Activated T-cell treated with anti-CD3 and anti-CD28 coated beads, Interleukin-2, amount 50 U/mL, for 24 hours (primary cell): ENCODE data around the gene NPY4R2.
"Not testable (repeated sequence)": the region's sequence is repeated elsewhere in the genome, so short reads cannot be mapped to it uniquely, and the experiment has no call there.

Source experiments
- DNase-seq: peaks from one replicate; pipeline ENCODE4 v3.0.0-alpha.2; 2020
- H3K27ac Mint-ChIP-seq: 2 replicates; pipeline ENCODE4 v1.8.0; 2020; ENCODE audit warnings: mild to moderate bottlenecking, mixed read lengths
- H3K27me3 Mint-ChIP-seq: 2 replicates; pipeline ENCODE4 v1.8.0; 2020; ENCODE audit warnings: mixed read lengths
- H3K36me3 Mint-ChIP-seq: 2 replicates; pipeline ENCODE4 v1.8.0; 2020; ENCODE audit warnings: low read depth, mixed read lengths
- H3K4me1 Mint-ChIP-seq: 2 replicates; pipeline ENCODE4 v1.8.0; 2020; ENCODE audit warnings: low read depth, mixed read lengths
- H3K4me3 Mint-ChIP-seq: 2 replicates; pipeline ENCODE4 v1.8.0; 2020; ENCODE audit warnings: mild to moderate bottlenecking, moderate library complexity, mixed read lengths
- H3K9me3 Mint-ChIP-seq: 2 replicates; pipeline ENCODE4 v1.8.0; 2020; ENCODE audit warnings: mixed read lengths

The NPY4R2 gene, protein sequence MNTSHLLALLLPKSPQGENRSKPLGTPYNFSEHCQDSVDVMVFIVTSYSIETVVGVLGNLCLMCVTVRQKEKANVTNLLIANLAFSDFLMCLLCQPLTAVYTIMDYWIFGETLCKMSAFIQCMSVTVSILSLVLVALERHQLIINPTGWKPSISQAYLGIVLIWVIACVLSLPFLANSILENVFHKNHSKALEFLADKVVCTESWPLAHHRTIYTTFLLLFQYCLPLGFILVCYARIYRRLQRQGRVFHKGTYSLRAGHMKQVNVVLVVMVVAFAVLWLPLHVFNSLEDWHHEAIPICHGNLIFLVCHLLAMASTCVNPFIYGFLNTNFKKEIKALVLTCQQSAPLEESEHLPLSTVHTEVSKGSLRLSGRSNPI

DNA sequence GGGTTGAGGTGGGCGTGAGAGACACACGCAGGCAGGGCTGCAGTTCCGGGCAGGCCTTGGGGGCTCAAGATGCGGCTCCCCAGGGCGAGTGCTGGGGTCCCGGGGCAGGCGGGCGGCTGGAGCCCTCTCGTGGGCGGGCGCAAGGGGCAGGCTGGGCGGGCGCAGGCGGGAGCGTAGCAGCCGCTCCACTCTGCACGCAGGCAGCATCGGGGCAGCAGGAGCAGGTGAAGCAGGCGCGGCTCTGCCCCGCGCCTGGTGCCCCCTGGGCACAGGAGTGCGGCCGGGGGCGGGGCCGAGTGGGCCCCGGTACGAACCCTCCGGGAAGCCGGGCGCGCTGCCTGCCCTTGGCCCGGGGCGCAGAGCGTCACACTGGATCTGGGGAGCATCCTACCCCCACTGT is at the start of gene NPY4R2:
TSS of gene NPY4R2 (plus strand) at position 188 of the 400 bp plus-strand sequence. CDS start 3,326 bp downstream, outside the sequence.
- DNase-seq: not testable (repeated sequence)

DNA sequence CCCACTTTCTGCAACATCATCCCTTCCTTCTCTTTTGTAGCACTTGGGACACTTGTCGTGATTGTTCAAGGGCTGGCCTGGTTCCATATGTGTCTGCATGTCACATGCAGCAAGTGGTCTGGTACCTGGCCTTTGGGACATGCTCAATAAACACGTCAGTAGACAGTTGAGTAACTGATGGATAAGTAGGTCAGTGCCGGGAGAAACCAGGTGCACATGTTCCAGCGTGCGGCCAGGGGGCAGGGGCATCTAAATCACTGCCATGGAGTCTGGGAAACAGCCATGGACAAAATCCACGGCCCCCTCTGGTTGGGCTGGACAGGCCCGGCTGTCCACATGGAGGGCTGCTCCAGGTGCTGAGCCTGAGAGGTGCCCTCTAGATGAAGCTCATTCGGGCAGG is 47.6 kb upstream of the NPY4R2 start:
- H3K36me3 Mint-ChIP-seq: not testable (repeated sequence)

More for the DNA sequence above, at the start of gene NPY4R2:
- not testable (repeated sequence) for H3K4me1 Mint-ChIP-seq, H3K27ac Mint-ChIP-seq, H3K4me3 Mint-ChIP-seq, H3K36me3 Mint-ChIP-seq, H3K9me3 Mint-ChIP-seq, H3K27me3 Mint-ChIP-seq

DNA sequence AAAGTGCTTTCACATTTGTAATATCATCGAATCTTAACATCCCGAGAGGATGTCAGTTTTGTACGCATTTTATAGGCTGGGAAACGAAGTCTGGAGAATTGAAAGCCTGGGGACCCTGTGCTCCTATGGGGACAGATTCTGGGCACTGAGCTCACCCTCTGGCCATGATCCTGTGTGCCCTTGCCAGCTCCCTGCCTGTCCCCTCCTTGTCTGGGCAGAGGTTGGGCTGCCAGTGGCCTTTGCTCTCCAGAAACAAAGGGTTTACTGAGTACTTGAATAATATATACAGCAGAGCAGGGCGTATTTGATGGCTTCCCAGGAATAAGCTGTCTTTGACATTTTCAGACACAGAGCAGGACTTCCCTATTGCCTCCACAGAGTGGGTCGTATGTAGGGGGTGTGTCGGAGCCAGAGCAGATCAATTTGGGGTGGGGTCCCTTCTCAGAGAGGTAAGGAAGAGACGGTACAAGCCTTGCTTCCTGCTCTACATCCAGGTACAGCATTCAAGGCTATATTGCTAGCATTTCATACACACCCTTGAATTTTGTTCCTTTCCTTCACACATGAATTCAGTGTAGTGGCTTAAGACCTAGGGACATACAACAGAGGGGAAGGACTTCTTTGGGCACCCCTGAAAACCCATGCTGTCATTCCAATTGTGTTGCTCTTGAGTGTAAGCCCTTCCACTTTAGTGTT is 46.8 kb upstream of the NPY4R2 start:
- not testable (repeated sequence) for H3K4me3 Mint-ChIP-seq, H3K27ac Mint-ChIP-seq, H3K4me1 Mint-ChIP-seq

More for the DNA sequence above, 47.6 kb upstream of the NPY4R2 start:
- not testable (repeated sequence) for H3K4me1 Mint-ChIP-seq, H3K27me3 Mint-ChIP-seq, H3K4me3 Mint-ChIP-seq, H3K9me3 Mint-ChIP-seq, DNase-seq, H3K27ac Mint-ChIP-seq

DNA sequence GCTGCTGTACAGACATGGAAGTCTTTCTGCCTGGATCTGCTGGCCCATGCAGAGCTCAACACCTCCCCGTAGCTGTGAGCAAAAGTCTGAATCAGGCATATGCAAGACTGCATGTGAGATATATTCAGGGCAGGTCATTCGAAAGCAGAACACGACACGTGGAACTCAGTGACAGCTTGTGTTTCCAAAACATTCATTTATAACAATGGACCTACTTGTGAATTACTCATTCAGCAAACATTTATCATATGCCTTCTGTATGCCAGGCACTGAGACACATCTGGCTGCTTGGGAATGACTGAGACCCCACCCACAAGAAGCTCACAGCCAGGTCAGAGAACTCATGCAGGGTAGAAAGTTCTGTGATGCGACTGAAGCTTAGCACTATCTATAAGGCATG is 46.2 kb upstream of the NPY4R2 start:
- not testable (repeated sequence) for H3K27ac Mint-ChIP-seq, H3K4me3 Mint-ChIP-seq

More for the DNA sequence above, 46.8 kb upstream of the NPY4R2 start:
- not testable (repeated sequence) for H3K36me3 Mint-ChIP-seq, H3K9me3 Mint-ChIP-seq, DNase-seq, H3K27me3 Mint-ChIP-seq

DNA sequence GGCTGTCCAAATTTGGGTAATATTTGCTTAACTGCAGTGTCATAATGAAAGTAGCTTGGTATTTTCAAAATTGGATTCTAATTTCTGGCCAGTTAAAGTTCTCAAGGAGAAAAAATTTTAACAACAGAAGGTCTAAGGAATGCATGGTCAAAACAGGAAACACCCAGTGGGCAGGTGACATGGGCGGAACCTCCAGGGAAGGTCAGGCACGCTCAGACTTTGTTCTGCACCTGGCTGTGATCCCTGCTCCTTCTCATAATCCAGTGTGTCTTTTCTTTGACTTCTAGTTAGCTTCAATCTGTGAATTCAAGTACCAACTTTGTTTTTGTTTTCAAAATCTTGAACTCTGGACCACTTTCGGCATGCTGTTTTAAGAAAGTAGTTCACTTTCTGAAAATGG is 34.2 kb upstream of the NPY4R2 start:
- H3K27ac Mint-ChIP-seq, H3K9me3 Mint-ChIP-seq, H3K36me3 Mint-ChIP-seq, H3K4me3 Mint-ChIP-seq, H3K4me1 Mint-ChIP-seq, H3K27me3 Mint-ChIP-seq, DNase-seq: not testable (repeated sequence)

More for the DNA sequence above, 46.2 kb upstream of the NPY4R2 start:
- not testable (repeated sequence) for H3K4me1 Mint-ChIP-seq, DNase-seq, H3K9me3 Mint-ChIP-seq, H3K27me3 Mint-ChIP-seq, H3K36me3 Mint-ChIP-seq

DNA sequence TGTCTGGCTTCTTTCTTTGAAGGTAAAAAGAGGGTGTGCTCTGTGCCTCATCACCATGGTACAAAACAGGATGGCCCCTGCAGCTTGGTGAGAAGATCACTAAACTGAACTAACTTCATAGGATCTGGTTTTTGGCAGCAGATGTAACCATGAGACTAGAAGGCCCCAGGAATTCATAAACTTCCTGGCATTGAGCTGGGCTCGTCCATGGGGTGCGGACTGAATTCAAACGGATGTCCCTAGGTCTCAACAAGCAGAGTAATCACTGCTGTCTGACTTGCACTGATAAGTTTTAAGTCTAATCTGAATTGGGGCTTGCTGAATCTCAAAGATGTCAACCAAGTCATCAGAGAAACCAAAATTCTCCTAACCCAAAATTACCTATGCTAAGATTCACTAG is 33.5 kb upstream of the NPY4R2 start:
- not testable (repeated sequence) for H3K36me3 Mint-ChIP-seq, H3K9me3 Mint-ChIP-seq, H3K27me3 Mint-ChIP-seq, H3K4me3 Mint-ChIP-seq, DNase-seq, H3K27ac Mint-ChIP-seq, H3K4me1 Mint-ChIP-seq

DNA sequence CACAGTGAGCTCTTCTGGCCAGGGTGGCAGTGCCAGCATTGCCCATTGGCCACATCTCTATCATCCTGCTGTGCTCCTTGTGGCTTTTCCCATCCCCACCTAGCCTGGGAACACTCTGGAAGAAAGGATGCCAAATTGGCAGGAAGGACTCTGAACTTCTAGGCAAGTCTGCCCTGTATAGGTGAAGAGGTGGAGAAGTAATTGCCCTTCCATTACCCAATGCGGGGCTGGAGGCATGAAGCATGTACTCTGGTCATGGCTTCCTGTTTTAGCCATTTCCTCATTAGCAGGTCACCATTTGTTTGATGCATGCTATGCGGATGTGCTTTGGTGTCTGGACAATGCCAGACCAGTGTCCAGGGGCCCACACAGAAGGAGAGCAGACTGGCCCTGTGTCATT is 32.1 kb upstream of the NPY4R2 start:
- not testable (repeated sequence) for H3K9me3 Mint-ChIP-seq, H3K27me3 Mint-ChIP-seq

DNA sequence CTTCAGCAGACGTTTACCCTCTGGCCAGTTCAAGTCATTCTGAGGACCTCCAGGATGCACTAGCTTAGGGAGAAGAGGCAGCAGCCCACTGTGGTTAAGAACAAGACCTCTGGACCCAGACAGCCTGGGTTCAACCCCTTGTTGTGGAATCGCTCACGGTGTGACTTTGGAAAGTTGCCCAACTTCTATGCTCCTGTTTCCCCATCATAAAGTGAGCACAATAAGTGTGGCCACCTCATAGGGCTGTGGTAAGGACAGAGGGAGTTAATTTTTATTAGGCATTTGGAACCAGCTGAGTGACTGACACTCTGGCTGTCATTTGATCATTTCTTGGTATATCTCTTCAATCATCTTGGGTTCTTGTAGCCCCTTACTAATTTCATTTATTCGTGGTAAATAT is 31.6 kb upstream of the NPY4R2 start:
- not testable (repeated sequence) for H3K4me3 Mint-ChIP-seq, H3K27me3 Mint-ChIP-seq, H3K4me1 Mint-ChIP-seq, H3K27ac Mint-ChIP-seq, DNase-seq, H3K36me3 Mint-ChIP-seq, H3K9me3 Mint-ChIP-seq

More for the DNA sequence above, 32.1 kb upstream of the NPY4R2 start:
- not testable (repeated sequence) for H3K4me3 Mint-ChIP-seq, H3K36me3 Mint-ChIP-seq, H3K27ac Mint-ChIP-seq, DNase-seq, H3K4me1 Mint-ChIP-seq

DNA sequence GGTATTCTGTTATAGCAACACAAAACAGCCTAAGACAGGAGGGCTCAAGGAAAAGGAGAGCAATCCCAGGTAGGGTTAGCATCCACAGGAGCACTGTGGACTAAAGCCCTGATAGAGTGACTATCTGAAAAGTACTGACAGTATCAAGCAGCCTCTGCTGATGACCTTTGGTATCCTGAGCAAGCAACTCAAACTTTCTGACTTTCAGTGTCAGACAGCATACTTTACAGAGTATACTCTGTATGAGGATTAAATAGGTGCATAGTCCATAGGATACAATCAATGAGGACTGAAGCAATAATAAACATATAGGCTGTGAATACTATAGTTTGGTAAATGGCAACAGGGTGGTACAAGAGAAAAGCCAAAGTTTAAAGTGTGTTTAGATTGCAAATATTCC is 27.7 kb upstream of the NPY4R2 start:
- H3K27ac Mint-ChIP-seq, H3K36me3 Mint-ChIP-seq, H3K9me3 Mint-ChIP-seq, DNase-seq, H3K27me3 Mint-ChIP-seq, H3K4me1 Mint-ChIP-seq, H3K4me3 Mint-ChIP-seq: not testable (repeated sequence)

DNA sequence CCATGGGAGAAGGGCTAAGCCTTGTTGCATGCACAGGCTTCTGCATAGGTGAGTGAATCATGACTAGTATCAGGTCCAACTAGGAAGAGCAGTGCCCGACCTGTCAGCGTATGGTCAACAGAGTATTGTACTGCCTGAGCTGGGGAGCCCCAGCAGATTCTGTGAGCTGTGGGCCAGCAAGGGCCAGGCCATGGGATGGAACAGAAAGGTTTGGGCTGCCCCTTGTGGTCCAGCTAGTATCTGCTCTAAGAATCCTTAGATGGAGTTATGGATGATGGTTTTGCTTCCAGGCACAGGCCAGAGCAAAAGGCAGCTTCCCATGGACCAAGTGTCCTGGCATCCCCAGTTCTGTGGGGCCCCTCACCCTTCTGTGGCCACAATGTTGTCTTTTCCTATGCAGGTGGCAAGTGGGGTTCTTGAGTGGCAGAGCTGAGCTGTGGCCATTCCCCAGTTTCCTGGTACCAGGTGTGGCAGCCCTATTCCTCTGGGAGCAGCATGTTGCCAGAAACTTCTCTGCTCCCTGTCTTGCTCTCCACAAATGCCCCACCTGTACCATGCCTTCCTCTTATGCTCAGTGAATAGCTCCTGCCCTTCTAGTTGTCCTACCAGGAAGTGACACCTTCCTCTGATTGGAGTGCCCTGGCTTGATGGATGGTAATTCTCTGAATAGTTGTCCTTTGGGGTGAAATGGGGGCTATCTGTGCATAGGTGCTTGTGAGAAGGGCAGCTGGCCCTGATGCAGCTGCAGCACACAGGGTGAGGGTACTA is 25.8 kb upstream of the NPY4R2 start:
- H3K36me3 Mint-ChIP-seq, DNase-seq, H3K27ac Mint-ChIP-seq, H3K9me3 Mint-ChIP-seq, H3K27me3 Mint-ChIP-seq, H3K4me1 Mint-ChIP-seq, H3K4me3 Mint-ChIP-seq: not testable (repeated sequence)

DNA sequence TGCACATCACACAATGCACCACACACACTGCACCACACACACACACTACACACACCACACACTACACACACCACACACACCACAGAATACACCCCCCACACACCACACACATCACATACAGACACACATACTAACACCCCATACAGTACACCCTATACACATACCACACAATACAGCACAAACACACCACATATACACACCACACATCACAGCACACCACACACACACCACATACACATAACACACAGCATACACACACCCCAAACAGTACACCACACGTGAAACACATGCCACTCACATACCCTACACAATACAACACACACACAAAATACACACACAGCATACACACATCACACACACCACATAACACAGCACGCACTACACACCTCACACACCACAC is 23.9 kb upstream of the NPY4R2 start:
- not testable (repeated sequence) for H3K4me1 Mint-ChIP-seq, H3K4me3 Mint-ChIP-seq, DNase-seq, H3K27me3 Mint-ChIP-seq, H3K36me3 Mint-ChIP-seq, H3K27ac Mint-ChIP-seq, H3K9me3 Mint-ChIP-seq

DNA sequence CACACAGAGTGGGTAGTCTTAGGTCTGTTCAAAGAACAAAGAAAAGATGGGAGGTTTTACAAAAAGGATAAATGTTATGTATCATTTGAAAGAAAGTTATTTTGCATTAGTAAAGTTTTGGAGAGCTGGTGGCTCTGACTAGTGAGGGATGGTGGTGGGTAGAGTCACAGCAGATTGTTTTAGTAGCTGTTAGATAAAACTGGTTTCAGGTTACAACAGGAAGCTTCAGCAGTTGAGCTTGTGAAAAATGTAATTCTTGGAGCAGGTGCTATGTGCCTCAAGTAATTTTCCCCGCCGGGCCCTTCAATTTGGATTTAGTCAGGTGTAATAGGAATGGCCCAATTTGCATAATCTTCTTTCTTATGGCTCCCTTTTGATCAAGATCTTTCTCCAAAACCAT is 20.6 kb upstream of the NPY4R2 start:
- H3K4me3 Mint-ChIP-seq, DNase-seq, H3K4me1 Mint-ChIP-seq, H3K27ac Mint-ChIP-seq, H3K27me3 Mint-ChIP-seq, H3K9me3 Mint-ChIP-seq, H3K36me3 Mint-ChIP-seq: not testable (repeated sequence)

DNA sequence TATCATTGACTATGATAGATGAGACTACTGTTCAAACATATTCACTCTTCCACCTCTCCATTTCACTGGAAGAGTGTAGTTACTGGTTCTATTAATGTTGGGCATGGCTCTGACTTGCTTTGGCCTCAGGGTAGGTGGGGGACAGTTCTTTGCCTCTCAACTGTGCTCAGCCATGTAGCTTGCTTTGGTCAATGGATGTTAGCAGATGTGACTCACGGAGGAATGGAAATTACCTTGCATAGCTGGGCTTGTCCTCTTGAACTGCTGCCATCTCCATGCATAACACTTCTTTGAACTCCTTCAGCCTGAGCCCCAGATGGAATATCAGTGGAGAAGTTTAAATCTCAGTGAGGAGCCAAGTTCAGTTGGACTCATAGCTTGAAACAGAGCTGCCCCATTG is 9.1 kb upstream of the NPY4R2 start:
- not testable (repeated sequence) for H3K4me3 Mint-ChIP-seq, H3K27ac Mint-ChIP-seq, H3K9me3 Mint-ChIP-seq, H3K27me3 Mint-ChIP-seq, H3K36me3 Mint-ChIP-seq, H3K4me1 Mint-ChIP-seq, DNase-seq

DNA sequence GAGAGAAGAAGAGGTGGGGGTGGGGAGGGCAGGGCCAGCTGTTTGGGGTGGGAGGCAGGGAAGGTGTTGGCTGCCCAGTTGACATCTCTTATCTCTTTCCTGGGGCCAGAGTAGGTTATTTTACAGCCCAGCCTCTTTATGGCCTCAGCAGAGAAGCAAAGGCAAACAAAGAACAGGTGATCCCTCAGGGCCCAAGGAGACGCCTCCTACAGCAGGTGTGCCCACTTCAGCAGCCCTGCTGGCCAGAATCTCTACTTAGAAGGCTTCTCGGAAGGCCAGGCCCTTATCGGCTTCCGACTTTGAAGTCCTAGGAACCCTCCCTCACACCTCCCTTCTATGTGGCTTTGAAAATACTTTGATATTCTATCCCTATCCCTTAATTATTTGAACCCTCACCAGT is 8.0 kb upstream of the NPY4R2 start:
- not testable (repeated sequence) for H3K27me3 Mint-ChIP-seq, H3K27ac Mint-ChIP-seq, H3K36me3 Mint-ChIP-seq, H3K4me3 Mint-ChIP-seq, DNase-seq, H3K4me1 Mint-ChIP-seq, H3K9me3 Mint-ChIP-seq

DNA sequence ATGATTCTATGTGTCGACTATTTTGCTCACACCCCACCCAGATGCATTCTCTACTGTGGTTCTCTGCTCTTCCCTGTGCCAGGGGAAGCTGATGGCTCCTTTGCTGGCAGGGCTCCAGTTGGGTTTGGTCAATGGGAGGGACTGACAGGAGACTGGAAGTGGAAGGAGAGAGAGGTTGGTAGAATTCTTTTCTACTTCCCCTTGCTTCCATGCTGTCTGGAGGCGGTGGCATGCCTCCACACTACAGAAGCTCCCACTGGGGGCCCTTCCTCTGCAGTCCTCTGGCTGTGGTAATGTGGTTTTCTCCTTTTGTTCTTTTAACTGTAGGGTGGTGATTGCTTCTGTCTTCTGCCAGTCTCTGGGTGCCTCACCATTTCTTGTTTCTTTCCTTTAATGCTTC is 4.4 kb upstream of the NPY4R2 start:
- H3K36me3 Mint-ChIP-seq, H3K27ac Mint-ChIP-seq, H3K4me1 Mint-ChIP-seq, H3K9me3 Mint-ChIP-seq, DNase-seq, H3K27me3 Mint-ChIP-seq, H3K4me3 Mint-ChIP-seq: not testable (repeated sequence)
